ENCODE measurements around the gene RINL.
"Not testable (repeated sequence)": the region's sequence is repeated elsewhere in the genome, so short reads cannot be mapped to it uniquely, and the experiment has no call there.

Gene RINL

DNA sequence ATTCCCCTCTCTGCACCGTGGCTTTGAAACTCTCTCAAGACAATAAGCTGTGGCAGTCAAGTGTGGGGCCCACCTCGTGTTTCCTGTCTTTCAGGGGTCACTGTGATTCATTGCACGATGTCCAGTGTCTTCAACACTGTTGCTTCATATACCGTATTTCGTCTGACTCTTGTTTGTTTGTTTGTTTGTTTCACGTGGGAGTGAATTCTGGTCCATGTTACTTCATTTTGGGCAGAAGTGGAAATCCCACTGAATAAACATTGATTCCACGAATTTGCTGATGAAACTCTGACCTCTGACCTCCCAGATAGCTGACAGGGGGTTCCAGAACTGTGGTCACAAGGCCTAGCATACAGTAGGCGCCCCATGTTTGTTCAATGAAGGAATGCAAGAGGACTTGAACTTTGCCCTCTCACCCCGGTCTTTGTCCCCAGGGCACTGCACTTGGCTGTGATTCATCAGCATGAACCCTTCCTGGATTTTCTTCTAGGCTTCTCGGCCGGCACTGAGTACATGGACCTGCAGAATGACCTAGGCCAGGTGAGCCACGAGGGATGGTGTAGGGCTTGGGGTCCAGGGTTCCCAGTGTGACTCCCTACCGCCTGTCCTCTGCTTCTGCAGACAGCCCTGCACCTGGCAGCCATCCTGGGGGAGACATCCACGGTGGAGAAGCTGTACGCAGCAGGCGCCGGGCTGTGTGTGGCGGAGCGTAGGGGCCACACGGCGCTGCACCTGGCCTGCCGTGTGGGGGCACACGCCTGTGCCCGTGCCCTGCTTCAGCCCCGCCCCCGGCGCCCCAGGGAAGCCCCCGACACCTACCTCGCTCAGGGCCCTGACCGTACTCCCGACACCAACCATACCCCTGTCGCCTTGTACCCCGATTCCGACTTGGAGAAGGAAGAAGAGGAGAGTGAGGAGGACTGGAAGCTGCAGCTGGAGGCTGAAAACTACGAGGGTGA lies 26.8 kb upstream of the RINL start:
- DNase-seq (ENCODE audit: low read depth in 2 of 2), result no peak

DNA sequence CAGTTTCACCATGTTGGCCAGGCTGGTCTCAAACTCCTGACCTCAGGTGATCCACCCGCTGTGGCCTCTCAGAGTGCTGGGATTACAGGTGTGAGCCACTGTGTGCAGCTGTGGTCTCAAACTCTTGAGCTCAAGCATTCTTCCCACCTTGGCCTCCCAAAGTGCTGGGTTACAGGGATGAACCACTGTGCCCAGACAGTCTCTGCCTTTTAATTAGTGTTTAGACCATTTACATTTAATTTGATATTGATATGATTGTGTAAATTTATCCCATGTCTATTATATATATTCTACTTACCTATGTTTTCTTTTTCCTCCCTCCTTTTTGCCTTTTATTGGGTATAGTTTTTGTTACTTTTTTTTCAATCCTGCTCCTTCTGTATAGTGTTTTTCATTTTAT lies 23.6 kb upstream of the RINL start:
- DNase-seq (ENCODE audit: low read depth in 2 of 2), result no peak

DNA sequence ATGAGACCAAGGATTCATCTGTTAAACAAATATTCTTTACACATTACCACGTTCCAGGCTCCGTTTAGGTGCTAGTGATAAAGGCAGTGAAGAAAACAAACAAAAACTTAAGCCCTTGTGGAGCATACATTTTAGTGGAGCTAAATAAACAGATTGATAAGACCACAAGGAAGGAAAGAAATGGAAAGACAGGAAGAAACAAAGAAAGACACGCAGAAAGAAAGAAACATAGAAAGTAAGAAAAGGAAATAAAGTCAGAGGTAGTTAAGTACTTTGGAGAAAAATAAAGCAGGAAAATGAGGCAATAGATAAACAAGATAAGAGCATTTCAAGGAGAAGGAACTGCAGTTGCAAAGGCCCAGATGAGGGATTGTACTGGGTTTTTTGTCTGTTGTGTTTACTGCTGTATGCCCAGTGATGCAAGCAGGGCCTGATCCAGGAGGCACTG lies 22.7 kb upstream of the RINL start:
- no peak for DNase-seq (ENCODE audit: low read depth in 2 of 2)

- no peak for DNase-seq (ENCODE audit: low read depth in 2 of 2)
These were observed 22.1 kb upstream of the RINL start for GRCh38 chr19:38900202-38900629.

DNA sequence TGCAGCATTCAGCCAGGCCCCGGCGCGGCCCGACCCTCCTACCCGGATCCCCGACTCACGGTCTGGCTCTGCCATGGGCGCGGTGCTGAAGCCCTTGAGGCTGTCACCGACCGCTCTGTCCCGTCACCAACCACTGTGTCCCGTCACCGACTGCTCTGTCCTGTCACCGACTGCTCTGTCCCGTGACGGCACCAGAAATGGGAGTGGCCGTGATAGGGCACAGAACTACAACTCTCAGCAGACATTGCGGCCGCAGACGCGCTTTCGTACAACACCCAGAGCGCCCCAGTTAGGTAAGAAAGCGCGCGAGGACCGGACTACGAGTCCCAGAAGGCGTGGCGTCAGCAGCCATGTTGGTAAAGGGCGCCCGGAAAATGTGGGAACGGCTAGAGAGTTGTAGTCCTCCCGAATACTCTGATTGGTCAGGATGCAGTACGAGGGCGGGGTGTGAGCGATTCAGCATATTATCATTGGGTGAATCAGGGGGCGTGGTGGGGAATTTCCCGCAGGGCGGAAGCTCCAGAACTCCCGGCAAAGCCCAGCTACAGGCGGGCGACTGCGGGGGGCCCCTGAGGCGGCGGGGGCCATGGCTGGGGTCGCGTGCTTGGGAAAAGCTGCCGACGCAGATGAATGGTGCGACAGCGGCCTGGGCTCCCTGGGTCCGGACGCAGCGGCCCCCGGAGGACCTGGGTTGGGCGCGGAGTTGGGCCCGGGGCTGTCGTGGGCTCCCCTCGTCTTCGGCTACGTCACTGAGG lies 21.5 kb upstream of the RINL start, which contains the start of the genes NFKBIB and SIRT2:
TSS of gene NFKBIB (plus strand) at position 523 of the 755 bp plus-strand sequence. CDS start at position 587, 64 bp downstream.
TSS of gene SIRT2 (minus strand) at position 172 of the 755 bp plus-strand sequence. CDS start at position 75, 97 bp downstream.
- peak; percentile 94 to 96 for DNase-seq (ENCODE audit: low read depth in 2 of 2)

DNA sequence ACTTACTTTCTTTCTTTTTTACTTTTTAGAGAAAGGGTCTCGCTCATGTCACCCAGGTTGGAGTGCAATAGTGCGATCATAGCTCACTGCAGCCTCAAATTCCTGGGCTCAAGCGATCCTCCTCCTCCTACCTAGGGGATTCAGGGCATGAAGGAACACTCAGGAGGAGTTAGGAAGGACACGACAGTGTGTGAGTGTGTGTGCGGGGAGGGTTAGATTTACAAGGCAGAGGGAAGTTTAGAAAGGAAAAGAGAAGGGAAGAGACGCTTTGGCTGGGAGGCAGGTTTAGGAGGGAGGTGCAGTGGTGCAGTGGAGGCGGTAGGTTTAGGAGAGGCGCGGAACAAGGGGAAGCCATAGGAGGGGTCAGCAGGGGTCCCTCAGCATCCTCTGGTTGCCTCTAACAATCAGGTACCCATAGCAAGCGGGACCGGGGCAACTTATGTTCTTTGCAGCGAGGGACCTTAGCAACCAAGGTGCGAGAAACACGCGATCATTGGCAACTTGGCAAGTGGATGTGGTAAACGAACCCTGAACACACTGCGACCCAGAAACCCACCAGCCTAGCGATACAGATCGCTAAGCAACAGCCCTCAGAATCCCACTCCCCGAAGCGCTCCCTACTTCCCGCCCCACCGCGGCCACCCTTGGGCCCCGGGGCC lies 20.8 kb upstream of the RINL start:
- no peak for DNase-seq (ENCODE audit: low read depth in 2 of 2)

- DNase-seq (ENCODE audit: low read depth in 2 of 2), result no peak
These were observed 16.9 kb upstream of the RINL start for GRCh38 chr19:38894968-38895367.

DNA sequence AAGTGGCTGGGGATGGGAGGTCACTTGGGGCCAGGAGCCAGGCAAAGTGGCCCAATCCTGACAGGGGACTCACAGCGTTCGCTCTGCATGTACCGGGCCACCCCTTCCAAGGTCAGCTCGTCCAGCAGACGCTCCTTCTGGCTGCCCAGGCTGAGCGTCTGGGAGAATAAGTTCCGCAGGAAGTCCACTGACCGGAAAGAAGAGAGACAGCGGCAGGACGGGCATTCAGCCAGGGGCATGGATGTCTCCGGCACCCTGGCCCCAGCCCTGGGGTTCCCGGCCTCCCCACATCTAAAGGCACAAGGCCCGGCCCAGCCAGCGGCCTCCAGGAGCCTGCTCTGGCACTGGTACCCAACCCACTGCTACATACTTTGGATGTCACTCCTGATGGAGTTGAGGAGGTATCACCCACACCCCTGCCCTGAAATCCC lies 15.3 kb upstream of the RINL start:
- no peak for DNase-seq (ENCODE audit: low read depth in 2 of 2)

- DNase-seq (ENCODE audit: low read depth in 2 of 2), result no peak
These were observed 14.8 kb upstream of the RINL start for GRCh38 chr19:38892841-38893240.

GRCh38 chr19:38891771-38892170 lies 13.7 kb upstream of the RINL start:
- no peak for DNase-seq (ENCODE audit: low read depth in 2 of 2)

GRCh38 chr19:38890686-38891085 lies 12.6 kb upstream of the RINL start:
- no peak for DNase-seq (ENCODE audit: low read depth in 2 of 2)

GRCh38 chr19:38889803-38890202 lies 11.7 kb upstream of the RINL start:
- no peak for DNase-seq (ENCODE audit: low read depth in 2 of 2)

DNA sequence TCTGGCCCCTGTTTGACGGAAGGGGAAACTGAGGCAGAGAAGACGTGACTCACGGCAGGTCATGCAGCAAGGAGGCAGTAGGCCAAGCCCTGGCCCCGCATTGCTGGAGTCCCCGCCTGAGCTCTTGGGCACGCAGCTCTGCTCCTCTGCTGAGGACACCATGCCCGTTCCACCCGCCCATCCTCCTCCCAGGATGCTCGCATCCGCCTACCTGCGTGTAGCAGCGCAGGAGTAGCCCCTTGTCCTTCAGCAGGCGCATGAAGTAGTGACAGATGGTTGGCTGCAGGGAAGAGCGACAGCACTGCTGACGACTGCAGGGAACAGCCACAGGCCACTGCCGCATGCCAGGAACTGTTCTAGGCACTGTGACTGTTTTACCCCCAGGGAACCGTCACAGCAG lies 10.8 kb upstream of the RINL start:
- DNase-seq (ENCODE audit: low read depth in 2 of 2), result no peak

- not testable (repeated sequence) for DNase-seq (ENCODE audit: low read depth in 2 of 2)
These were observed 6.6 kb upstream of the RINL start for GRCh38 chr19:38884691-38885090.

DNA sequence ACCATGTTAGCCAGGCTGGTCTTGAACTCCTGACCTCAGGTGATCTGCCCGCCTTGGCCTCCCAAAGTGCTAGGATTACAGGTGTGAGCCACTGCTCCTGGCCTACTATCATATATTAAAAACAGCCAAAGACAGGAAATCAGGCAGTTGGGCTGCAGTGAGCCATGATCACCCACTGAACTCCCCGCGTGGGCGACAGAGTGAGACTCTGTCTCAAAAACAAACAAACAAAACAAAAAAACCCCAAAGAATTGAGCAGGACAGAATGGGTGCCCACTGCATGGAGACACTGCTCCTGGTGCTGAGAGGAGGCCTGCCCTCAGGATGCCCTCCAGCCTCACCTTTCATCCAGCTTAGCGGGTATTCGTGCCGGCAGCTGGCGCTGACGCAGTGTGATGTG lies 5.2 kb upstream of the RINL start:
- DNase-seq (ENCODE audit: low read depth in 2 of 2), result no peak

DNA sequence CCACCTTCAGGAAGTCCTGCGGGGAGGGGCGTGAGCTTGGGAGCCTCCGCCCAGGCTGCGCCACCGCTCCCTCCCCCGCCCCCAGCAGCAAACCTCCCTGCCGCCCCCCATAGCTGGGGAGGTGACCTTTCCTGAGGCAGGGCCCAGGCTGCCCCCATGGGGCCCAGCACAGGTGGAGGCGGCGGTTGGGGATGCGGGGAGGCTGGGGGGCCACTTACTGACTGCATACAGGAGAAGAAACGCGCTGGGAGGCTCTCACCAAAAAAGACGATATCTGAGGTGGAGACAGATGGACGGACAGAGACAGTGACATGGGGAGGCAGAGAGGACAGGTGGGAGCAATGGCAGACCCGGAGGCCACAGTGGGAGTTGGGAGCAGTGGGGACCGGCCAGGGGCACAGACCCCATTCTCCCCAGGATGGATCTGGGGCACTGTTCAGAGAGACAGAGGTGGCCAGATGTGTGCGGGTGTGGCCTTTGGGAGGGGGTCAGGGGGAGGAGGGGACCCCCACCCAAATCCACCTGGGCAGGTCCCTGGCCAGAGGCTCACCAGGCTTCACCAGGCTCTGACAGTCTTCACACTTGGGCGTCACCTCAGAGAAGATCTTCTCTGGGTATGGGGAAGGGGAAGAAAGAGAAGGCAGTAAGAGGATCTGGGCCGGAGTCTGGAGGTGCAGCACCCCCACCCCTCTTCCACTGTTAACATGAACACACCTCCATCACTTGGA lies 3.0 kb upstream of the RINL start:
- no peak for DNase-seq (ENCODE audit: low read depth in 2 of 2)

DNA sequence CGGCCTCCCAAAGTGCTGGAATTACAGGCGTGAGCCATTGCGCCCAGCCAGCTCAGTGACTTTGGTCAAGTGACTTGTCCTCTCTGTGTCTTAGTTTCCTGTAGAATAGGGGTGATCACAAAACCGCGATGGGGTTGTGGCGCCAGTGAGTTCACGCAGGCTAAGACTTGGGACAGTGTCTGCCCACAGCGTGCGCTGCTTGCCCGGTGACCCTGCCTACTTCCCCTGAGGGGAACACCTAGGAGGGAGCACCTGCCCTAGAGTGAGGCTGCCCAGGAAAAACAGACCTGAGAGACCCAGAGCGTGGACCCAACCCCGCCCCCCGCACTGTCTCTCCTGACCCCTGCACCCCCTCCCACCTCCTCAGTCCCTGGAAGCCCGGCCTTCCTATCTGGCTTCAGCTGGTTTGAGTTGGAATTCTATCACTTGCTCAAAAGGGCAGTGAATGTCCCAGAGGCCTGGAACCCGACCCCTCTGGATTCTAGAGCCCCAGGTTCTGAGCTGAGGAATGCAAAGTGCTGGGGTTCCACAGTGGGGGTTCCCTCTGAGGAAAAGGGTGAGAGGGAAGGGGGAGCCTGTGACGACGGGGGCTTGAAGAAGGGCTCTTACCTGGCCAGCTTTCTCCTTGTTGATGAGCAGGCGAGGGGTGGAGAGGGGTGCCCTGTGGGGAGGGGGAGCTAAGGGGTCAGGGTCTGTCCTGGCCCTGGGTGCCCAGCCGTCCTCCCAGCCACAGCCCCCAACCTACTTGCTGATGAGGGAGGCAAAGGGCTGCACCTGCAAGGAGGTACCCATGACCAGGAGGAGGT lies 2.2 kb upstream of the RINL start:
- DNase-seq (ENCODE audit: low read depth in 2 of 2), result no peak

DNA sequence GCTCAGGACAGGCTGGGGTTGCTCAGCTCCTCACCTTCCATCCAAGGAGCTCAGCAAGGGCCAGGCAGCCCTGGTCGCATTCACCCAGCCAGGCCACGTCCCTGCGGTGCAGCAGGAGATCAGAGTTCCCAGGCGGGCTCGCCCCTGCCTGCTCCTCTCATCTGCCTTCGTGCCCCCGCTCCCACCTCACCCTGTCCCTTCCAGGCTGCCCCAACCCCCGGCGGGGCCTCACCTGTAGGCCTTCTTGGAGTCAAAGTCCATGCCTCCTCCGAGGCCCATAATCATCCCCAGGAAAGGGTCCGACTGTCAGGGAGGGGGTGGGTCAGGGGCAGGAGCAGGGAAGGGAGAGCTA lies 1.3 kb upstream of the RINL start:
- DNase-seq (ENCODE audit: low read depth in 2 of 2), result no peak

DNA sequence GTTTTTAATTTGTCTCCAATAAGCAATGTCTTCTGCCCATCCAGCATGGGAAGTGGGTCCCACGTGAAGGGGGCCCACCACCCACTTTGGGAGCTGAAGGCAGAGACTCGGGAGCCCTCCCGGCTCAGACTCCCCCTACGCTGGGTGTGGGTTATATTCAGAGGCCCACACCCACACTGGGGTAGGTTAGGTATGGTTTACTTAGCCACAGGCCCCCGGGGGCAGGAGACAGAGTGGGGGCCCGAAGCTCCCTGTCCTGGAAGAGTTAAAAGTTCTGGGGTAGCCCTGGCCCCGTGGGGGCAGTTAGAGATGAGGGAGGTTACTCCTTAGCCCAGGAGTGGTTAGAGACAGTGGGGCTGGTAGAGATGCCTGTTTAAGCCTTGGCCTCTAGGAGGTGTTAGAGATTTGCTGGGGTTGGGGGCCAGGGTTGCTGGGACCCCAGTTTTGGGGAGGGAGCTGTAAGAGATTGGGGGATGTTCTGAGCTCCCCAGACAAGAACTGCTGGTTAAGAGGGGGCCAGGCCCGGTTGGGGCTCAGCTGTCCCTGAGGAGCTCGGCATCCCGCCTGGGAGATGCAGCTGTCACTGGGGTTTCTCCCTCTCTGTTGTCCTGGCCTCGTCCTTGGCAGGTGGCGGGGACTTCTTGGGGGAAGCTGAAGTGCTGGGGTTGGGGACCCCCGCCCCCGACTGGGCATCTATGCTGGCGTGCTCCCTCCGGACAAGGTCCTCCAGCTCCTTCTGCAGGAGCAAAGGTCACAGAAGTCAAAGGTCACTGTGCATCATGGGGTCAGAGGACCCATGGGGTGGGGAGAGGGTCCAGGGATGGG lies 712 bp upstream of the RINL start:
- DNase-seq (ENCODE audit: low read depth in 2 of 2), result no peak
